ENCODE measurements around the gene TTN. TPM values are rescaled to one million over a fixed set of nuclear protein-coding genes. Genes with fewer than 3 reads are reported as not detected.

TTN gene
- total RNA-seq: under 0.01 TPM in 2 replicates

GRCh38 chr2:178807227-178808008, at the start of gene TTN:
TSS of gene TTN (minus strand) at chr2:178807423. CDS start at chr2:178804642, 2,781 bp downstream.

DNA sequence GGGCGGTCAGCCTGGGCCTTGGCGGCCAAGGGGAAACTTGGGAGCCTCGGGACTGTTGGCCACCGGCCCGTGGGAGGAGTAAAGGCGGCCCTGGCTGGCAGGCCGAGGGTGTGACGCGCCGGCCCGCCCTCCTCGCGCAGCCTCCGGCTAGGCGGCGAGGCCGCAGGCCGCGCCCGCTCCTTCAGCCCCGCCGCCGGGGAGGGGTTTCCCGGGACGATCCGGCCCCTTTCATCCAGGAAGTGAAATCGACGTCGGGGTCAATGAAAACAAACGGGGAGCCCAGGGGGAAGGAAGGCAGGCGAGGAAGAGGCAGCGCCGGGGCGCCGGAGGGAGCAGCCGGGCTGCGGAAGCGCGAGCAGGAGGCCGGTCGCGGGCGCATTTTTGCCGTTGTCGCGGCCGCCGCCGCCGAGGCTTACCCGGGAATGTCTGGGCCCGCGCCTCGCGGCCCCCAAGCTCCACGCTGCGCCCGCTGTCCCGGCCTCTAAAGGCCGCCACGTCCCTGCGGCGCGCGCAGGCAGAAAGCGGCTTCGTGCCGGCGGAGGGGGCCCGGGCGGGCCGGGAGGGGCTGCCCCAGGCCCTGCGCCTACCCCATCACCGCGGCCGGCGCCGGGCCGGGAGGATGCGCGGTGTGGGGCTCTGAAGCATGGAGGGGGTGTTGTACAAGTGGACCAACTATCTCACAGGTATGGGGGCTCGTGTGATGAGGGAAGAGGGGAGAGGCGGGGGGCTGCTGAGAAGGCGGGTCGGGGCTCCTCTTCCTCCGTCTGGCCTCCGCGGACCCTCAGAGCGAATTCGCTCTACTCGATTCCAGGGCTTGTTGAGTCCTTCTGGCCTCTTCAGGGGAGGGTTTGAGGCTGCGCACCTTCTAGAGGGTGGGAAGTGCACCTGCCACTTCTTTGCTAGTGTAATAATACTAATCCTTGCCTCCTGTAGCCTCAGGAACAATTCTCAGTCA, 326.7 kb downstream of the TTN start, which contains the start of gene PLEKHA3:
Gene PLEKHA3, plus strand, starts transcription at position 231 of the 955 bp plus-strand sequence. Its CDS starts 413 bp downstream, at position 644.

DNA sequence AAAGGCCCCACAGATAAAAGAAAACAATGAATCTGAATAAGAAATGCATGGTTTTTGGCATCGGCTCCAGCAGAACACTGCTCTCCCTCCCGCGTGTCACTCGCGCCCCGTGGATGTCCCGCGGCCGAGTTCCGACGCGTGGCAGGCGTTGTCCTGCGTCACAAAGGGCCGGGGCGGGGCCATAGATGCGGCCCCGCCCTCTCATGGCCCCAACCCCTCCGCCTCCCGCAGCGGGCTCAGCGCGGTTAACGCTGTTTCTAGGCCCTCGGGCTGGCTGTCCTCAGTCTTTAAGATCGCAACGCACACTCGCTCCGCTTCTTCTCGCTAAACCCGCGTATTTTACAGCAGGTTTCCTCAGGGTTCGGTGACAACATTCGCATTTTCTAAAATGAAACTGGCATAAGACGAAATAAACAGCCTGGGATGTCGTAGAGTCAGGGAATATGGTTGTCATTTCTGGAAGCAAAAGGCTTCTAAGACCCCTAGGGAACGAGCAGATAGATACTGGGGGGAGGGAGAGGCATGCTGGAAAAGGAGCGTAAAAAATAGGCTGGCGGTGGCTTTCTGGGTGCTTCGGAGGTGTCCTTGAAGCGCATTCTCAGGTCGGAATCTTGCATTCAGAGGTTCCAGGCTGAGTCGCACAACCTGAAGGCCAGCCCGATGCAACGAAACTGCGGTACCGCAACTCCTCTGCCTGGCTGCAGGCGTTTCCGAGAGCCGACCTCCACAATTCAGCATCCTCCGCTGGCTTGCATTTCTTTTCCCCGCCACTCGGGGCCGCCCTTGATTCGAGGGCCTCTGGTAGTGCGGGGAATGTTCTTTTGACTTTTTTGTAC, 328.6 kb downstream of the TTN start, which contains the start of gene FKBP7:
Gene FKBP7, minus strand, starts transcription at position 162 of the 836 bp plus-strand sequence. Its CDS starts 101 bp downstream, at position 61.

Other genes with a start within 250 kb of the TTN start
- not detected in 2 replicates for gene CCDC141, start 242.7 kb upstream of the TTN start, total RNA-seq